Measurements from ENCODE around the gene NCK2. TPM values are rescaled to one million over a fixed set of nuclear protein-coding genes. Genes with fewer than 3 reads are reported as not detected.

NCK2 gene
- total and polyA plus RNA-seq, 10 of the 15 experiments (the other 5 are each of a cell fraction or from before 2014, with no cell fraction given) = 1.2 to 30.9 (median 14.1) TPM

DNA sequence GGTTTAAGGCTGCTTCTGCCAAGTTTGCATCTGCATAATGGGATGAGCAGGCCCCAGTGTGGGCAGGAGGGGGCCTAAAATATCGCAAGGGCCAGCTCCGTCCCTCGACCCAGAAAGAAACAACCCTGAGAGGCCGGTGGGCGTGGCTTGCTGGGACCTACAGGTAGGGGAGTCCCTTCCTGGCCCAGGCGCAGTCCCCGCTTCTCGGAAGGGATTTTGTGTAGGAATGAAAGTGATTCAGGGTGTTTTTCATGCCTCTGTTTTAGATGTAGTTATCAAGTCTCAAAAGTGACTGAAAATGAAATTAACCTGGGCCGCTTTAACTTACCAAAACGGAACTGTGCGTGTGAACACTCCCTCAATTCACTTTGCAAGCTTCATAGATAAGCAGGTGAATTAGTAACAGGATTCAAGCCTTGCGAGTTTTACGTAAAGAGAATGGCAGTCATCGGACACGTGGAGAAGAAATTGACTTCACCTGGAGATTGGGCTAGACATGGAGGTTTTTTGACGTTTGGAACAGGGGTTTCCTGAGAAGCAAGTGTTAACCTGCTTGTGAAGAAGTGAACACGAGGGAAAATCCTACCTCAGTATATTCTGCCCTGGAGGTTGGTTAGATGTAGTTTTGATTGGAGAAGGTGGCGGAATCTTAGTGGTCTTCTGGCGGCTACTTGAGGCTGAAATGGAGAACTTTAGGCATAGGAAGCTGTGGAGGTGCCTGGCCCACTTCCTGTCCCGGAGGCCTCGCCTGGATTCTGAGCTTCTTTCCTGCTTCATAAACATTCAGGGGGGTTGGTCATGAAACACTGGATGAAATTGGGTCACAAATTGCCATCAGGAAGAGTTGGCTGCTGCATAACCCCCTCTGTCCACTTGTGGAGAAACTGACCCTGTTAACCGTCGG lies 1.7 kb downstream of the NCK2 start:
- peak; percentile 61 for FAIRE-seq
- TSS peak; percentile 47 for BruUV-seq (replicated peaks)
- CTCF ChIA-PET = interaction anchor here (0.9 to 4.2 kb wide), 16 partner anchors 9 to 378 kb away, joined by 3 to 29 read pairs (median 6); no protein-coding TSS in a partner anchor
- H2AFZ ChIP-seq (ENCODE audit: control insufficient read depth, low read depth, low read length) = peak overlapping the region; percentile 54
- POLR2A ChIA-PET = interaction anchor here (0.5 to 2.7 kb wide), 7 partner anchors 10 to 176 kb away, joined by 3 to 27 read pairs (median 4); no protein-coding TSS in a partner anchor
- RAD21 ChIA-PET (ENCODE audit: unreplicated experiment) = interaction anchor here (0.6 to 5.1 kb wide), 17 partner anchors 9 to 361 kb away, joined by 3 to 40 read pairs (median 4); no protein-coding TSS in a partner anchor
- H3K27me3 ChIP-seq (replicated peaks in 1 of 2; ENCODE audit: control insufficient read depth in 2 of 2, insufficient read depth in 2 of 2, low read length in 1 of 2) = no peaks in the 10 kb centered on the region
- H3K9me3 ChIP-seq (replicated peaks; ENCODE audit: control insufficient read depth, insufficient read depth, low read length) = no peaks in the 10 kb centered on the region
- peak overlapping the region; percentile 92 for H3K9ac ChIP-seq (ENCODE audit: control insufficient read depth, insufficient read depth, low read length)
- H3K79me2 ChIP-seq (ENCODE audit: control insufficient read depth, insufficient read depth, low read length) = peaks cover 63% of the 10 kb centered on the region
- peak overlapping the region; percentile 81 for H3K4me3 ChIP-seq
- SMC1A ChIA-PET (ENCODE audit: uncharacterized antibody, unreplicated experiment) = interaction anchor here (0.6 to 7.3 kb wide), 27 partner anchors 9 to 355 kb away, joined by 3 to 70 read pairs (median 5); no protein-coding TSS in a partner anchor
- intact Hi-C loops (cut with micrococcal nuclease; ENCODE audit: unreplicated experiment) (loop anchor here (2.0 to 10.0 kb wide), 7 partner anchors 56 to 446 kb away; partner anchors contain the start of genes C2orf49 and UXS1), in situ Hi-C loops (cut with MboI) (no loop called here)
- no peaks in the 10 kb centered on the region for H3K36me3 ChIP-seq (ENCODE audit: control insufficient read depth in 2 of 2, insufficient read depth in 2 of 2, low read length in 1 of 2)
- DNase-seq (ENCODE audit: low read depth, low spot score) = peak; percentile 69
- H4K20me1 ChIP-seq (ENCODE audit: control insufficient read depth, insufficient read depth) = no peaks in the 10 kb centered on the region; the same call in none of the 2 replicates
- under 1% methylated on average over 23 of the region's 23 CpGs for WGBS (ENCODE audit: insufficient coverage, insufficient replicate concordance, low lambda C conversion rate, missing lambda C conversion rate)
- peaks cover 31% of the 10 kb centered on the region for H3K4me1 ChIP-seq (ENCODE audit: control insufficient read depth, insufficient read depth, low read length)
- peak overlapping the region; percentile 79 for H3K27ac ChIP-seq (ENCODE audit: control insufficient read depth, insufficient read depth)
- H3K4me2 ChIP-seq (ENCODE audit: control insufficient read depth, insufficient read depth) = peak overlapping the region; percentile 97
- peak; percentile 72 for ATAC-seq
- TF ChIP-seq CHD4 (IDR thresholded peaks at IDR 0.05) (no peak), MTA3 (IDR thresholded peaks at IDR 0.05; ENCODE audit: borderline replicate concordance, low read length) (peak; percentile 40; the same call in 1 of the 2 replicates), EP300 (IDR thresholded peaks at IDR 0.05; ENCODE audit: borderline replicate concordance in 1 of 2, control insufficient read depth in 1 of 2, low read depth in 2 of 2, low read length in 2 of 2) (0 out of 4 replicates have a peak, but pooled peaks of 1 of the 2 experiments have one; percentile 20), RUNX3 (IDR thresholded peaks at IDR 0.05; ENCODE audit: low read length) (peak; percentile 53), BHLHE40 (IDR thresholded peaks at IDR 0.05; ENCODE audit: borderline replicate concordance in 1 of 2, low read depth in 2 of 2, low read length in 1 of 2) (peak; percentile 9 to 19; a peak in 1 of 4 replicates), IKZF1 (conservative IDR thresholded peaks at IDR 0.05) (peak; percentile 23; the same call in 1 of the 2 replicates), TAF1 (IDR thresholded peaks at IDR 0.05; ENCODE audit: borderline replicate concordance, low read depth, low read length) (0 out of 2 replicates have a peak, but pooled peaks have one; percentile 49), JUNB (IDR thresholded peaks at IDR 0.05) (peak; percentile 71), PML (IDR thresholded peaks at IDR 0.05; ENCODE audit: low read length) (peak; percentile 76; the same call in 1 of the 2 replicates), ETV6 (conservative IDR thresholded peaks at IDR 0.05 in 1 of 2, IDR thresholded peaks at IDR 0.05 in 1 of 2; ENCODE audit: borderline replicate concordance in 1 of 2, low read depth in 1 of 2) (peak in 1 of 2 experiments; percentile 37; a peak in 1 of 4 replicates), TCF3 (IDR thresholded peaks at IDR 0.05; ENCODE audit: borderline replicate concordance, insufficient read depth, low read depth, low read length) (0 out of 2 replicates have a peak, but pooled peaks have one; percentile 53), SPI1 (IDR thresholded peaks at IDR 0.05; ENCODE audit: borderline replicate concordance, insufficient read depth, low read depth, low read length) (peak; percentile 18; the same call in 1 of the 2 replicates), PAX5 (IDR thresholded peaks at IDR 0.05; ENCODE audit: borderline replicate concordance, low read depth, low read length) (no peak; the same call in 1 of the 2 replicates), SREBF1 (IDR thresholded peaks at IDR 0.05; ENCODE audit: low read length) (no peak)
- TF ChIP-seq, protein P1, sequence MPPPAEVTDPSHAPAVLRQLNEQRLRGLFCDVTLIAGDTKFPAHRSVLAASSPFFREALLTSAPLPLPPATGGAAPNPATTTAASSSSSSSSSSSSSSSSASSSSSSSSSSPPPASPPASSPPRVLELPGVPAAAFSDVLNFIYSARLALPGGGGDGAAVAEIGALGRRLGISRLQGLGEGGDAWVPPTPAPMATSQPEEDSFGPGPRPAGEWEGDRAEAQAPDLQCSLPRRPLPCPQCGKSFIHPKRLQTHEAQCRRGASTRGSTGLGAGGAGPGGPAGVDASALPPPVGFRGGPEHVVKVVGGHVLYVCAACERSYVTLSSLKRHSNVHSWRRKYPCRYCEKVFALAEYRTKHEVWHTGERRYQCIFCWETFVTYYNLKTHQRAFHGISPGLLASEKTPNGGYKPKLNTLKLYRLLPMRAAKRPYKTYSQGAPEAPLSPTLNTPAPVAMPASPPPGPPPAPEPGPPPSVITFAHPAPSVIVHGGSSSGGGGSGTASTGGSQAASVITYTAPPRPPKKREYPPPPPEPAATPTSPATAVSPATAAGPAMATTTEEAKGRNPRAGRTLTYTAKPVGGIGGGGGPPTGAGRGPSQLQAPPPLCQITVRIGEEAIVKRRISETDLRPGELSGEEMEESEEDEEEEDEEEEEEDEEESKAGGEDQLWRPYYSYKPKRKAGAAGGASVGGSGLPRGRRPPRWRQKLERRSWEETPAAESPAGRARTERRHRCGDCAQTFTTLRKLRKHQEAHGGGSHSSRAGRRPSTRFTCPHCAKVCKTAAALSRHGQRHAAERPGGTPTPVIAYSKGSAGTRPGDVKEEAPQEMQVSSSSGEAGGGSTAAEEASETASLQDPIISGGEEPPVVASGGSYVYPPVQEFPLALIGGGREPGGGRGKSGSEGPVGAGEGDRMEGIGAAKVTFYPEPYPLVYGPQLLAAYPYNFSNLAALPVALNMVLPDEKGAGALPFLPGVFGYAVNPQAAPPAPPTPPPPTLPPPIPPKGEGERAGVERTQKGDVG (CRISPR knock-in tag; IDR thresholded peaks at IDR 0.05) = no peak

Measured in GM12878 (cell line).